Ovary (tissue), 9 donors: ENCODE results near the gene PHKA2. TPM values are rescaled to one million over a fixed set of nuclear protein-coding genes. Genes with fewer than 3 reads are reported as not detected.

ENCODE experiments used
- DNase-seq, 5 donors: peaks; one replicate each; pipeline ENCODE4 v3.0.0-alpha.2; 2019 to 2020
- H3K27ac ChIP-seq, 2 donors: fragments of 200-600 bp; one replicate each; pipeline versions ENCODE4 v1.5.1 to v1.8.0; 2019 to 2022
- H3K27me3 ChIP-seq: fragments of 200-600 bp; one replicate; pipeline ENCODE4 v1.8.0; 2022
- H3K36me3 ChIP-seq: fragments of 200-600 bp; sonication (generic); one replicate; pipeline ENCODE4 v1.5.1; 2019
- H3K4me1 ChIP-seq: one replicate; pipeline ENCODE4 v1.8.1; 2013; ENCODE audit warnings: mild to moderate bottlenecking, moderate library complexity; ENCODE audit not compliant: insufficient read depth
- H3K4me3 ChIP-seq: fragments of 200-600 bp; sonication (generic); one replicate; pipeline ENCODE4 v1.5.1; 2017
- H3K9me3 ChIP-seq, 2 donors: fragments of 200-600 bp in 1 of 2; sonication (generic) in 1 of 2; one replicate each; pipeline versions ENCODE4 v1.5.1 to v1.8.1; 2013 to 2019; ENCODE audit warnings: mild to moderate bottlenecking in 1 of 2, moderate library complexity in 1 of 2
- EP300 ChIP-seq: sonication (generic); formaldehyde crosslinking; IDR thresholded peaks from one replicate; pipeline ENCODE4 v1.6.1; 2017; ENCODE audit warnings: antibody characterized with exemption
- POLR2A ChIP-seq: fragments of 450-650 bp; IDR thresholded peaks from one replicate; pipeline ENCODE4 v1.6.1; 2017; ENCODE audit warnings: antibody characterized with exemption, mild to moderate bottlenecking, moderate library complexity
- WGBS, 3 donors: extraction: QIAGEN DNeasy Blood & Tissue Kit in 1 of 3; methylation state at CpG; one replicate each; pipeline versions ENCODE4 v1.1.5 to v1.1.7; 2013 to 2017; 5-methylcytosine and 5-hydroxymethylcytosine counted together
- intact Hi-C, 4 donors: fragments of 100-400 bp; cut with DNase I; formaldehyde crosslinking; loops; one replicate each; pipeline versions ENCODE4 v1.11.0 to v1.15.1; 2022 to 2023
- polyA plus RNA-seq, 2 donors: library from polyadenylated mRNA; stranded (reverse); fragments of 200-250 nt in 1 of 2; fragments of 350-450 nt in 1 of 2; fragmentation: Illumina TruSeq in 1 of 2; extraction: RNeasy Lipid Tissue Mini Kit (QIAGEN cat#74804) in 1 of 2; gene quantifications; one replicate each; pipeline ENCODE4 v1.2.3, GENCODE V29; 2013 to 2014
- total RNA-seq, 7 donors: library from RNA; depleted of rRNA in 2 of 7; stranded (reverse); fragments of >200 nt in 2 of 7; fragmentation: NEBNext Ultra II Directional in 3 of 7; extraction: Animal tissue kit (Norgen Biotek cat#: 25700) in 3 of 7; gene quantifications; one replicate each; pipeline versions ENCODE4 v1.1.0 to v1.2.4, GENCODE V29; 2016 to 2023
- TF ChIP-seq, protein P1 (sequence below), 3 donors: fragments of 450-650 bp in 2 of 3; fragments of 200-600 bp in 1 of 3; IDR thresholded peaks; one replicate each; pipeline versions ENCODE4 v1.5.1 to v1.8.0; 2016 to 2022; ENCODE audit warnings: antibody characterized with exemption in 3 of 3, mild to moderate bottlenecking in 1 of 3
- donor health status: DM: no; HTN: no; CAD: no; lungs with moderate emphysema.
- donor health status: DM: no; HTN: no; CAD: no.
- donor health status: Bipolar disorder and iron deficiency.
- donor health status: DM: yes; HTN: yes; CAD: no.
- donor health status: DM: no; HTN: no; CAD: no.
- donor health status: DM: yes; HTN: yes; CAD: no.

PHKA2 gene
- total and polyA plus RNA-seq, 9 donors, result 19.4 to 43.5 (median 32.9) TPM

DNA sequence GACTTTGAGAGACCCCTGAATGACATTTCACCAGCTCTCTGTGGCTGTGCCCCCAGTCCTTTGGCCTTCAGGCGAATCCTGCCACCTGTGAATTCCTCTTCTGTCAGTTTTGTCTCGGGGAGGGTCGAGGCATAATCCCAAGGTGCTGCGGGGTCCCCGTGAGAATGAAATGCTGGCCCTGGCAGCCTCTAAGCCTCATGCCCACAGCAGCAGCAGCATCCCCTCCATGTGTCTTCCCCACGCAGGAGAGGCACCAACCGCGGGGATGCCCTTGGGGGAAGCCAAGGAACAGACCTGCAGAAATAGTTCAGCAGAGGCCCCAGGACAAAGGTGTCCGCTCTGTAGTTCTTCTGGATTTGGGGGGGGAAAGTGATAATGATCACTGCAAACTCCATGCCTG lies 104.8 kb downstream of the PHKA2 start:
- no peak for DNase-seq
- H3K4me1 ChIP-seq, result no peaks in the 10 kb centered on the region
- H3K27ac ChIP-seq, result no peak overlapping the region
- H3K36me3 ChIP-seq, result no peaks in the 10 kb centered on the region
- H3K27me3 ChIP-seq, result no peaks in the 10 kb centered on the region
- no peak overlapping the region for H3K4me3 ChIP-seq
- H3K9me3 ChIP-seq, result no peaks in the 10 kb centered on the region
- TF ChIP-seq, protein P1, sequence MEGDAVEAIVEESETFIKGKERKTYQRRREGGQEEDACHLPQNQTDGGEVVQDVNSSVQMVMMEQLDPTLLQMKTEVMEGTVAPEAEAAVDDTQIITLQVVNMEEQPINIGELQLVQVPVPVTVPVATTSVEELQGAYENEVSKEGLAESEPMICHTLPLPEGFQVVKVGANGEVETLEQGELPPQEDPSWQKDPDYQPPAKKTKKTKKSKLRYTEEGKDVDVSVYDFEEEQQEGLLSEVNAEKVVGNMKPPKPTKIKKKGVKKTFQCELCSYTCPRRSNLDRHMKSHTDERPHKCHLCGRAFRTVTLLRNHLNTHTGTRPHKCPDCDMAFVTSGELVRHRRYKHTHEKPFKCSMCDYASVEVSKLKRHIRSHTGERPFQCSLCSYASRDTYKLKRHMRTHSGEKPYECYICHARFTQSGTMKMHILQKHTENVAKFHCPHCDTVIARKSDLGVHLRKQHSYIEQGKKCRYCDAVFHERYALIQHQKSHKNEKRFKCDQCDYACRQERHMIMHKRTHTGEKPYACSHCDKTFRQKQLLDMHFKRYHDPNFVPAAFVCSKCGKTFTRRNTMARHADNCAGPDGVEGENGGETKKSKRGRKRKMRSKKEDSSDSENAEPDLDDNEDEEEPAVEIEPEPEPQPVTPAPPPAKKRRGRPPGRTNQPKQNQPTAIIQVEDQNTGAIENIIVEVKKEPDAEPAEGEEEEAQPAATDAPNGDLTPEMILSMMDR (IDR thresholded peaks at IDR 0.05), result no peak
- TF ChIP-seq EP300, result no peak
- TF ChIP-seq POLR2A, result no peak
- intact Hi-C loops, result no loop called here
- WGBS, 3 donors, result 75 to 79% (median 78%) methylated on average over 9 of the region's 9 CpGs

DNA sequence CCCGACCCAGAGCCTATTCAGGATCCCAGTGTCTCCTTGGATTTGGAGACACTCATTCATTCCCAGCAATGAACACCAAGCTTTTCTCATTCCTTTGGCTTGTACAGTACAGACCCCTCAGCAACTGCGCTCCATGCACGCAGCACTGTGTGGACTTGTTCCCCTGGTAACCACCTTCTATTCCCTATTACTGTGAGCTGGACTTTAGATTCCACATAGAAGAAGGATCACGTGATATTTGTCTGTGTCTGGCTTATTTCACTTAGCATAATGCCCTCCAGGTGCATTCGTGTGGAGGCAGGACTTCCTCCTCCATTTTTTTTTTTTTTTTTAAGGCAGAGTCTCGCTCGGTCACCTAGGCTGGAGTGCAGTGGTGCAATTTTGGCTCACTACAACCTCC lies 106.4 kb downstream of the PHKA2 start:
- WGBS, 3 donors, result 71 to 85% (median 79%) methylated on average over 7 of the region's 7 CpGs
- Histone ChIP-seq H3K36me3 (no peaks in the 10 kb centered on the region), H3K27me3 (no peaks in the 10 kb centered on the region), H3K4me3 (no peak overlapping the region), H3K27ac (no peak overlapping the region), H3K4me1 (no peaks in the 10 kb centered on the region), H3K9me3 (no peaks in the 10 kb centered on the region)
- DNase-seq, result no peak
- intact Hi-C loops, result no loop called here
- TF ChIP-seq, protein P1 (IDR thresholded peaks at IDR 0.05), result no peak
- no peak for TF ChIP-seq EP300

DNA sequence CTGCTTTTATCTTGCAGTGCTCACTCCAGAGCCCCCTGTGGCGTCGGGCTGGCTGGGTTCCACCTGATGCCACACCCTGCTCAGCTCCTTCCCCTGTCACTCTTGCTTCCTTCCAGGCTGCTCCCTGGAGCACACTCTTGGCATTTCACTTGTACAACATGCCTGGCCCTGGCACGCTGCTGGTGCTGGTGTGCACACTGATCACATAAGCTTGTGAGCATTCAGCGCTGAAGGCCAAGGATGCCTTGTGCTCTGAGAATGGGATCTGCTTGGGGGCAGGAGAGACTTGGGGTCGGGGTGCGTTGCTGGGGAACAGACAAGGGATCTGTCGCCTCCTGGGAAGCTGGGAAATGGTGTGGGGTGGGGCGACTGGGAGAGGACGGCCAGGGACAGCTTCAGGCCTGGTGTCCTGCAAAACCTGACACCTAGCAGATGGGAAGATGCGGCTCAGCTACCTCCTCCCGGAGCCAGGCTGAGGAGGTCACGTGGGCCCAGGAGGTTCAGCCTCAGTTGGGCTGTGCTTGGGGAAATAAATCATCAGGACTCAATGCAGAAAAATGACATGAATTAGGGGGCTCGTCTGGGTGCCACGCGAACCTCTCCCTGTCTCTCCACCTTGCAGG lies 108.5 kb downstream of the PHKA2 start:
- no peaks in the 10 kb centered on the region for H3K9me3 ChIP-seq
- WGBS, 3 donors, result 80 to 82% (median 80%) methylated on average over 15 of the region's 15 CpGs
- no peak overlapping the region for H3K27ac ChIP-seq
- intact Hi-C loops, result no loop called here
- H3K4me1 ChIP-seq, result no peaks in the 10 kb centered on the region
- DNase-seq, result no peak
- no peaks in the 10 kb centered on the region for H3K36me3 ChIP-seq
- no peak overlapping the region for H3K4me3 ChIP-seq
- no peak for TF ChIP-seq POLR2A
- TF ChIP-seq, protein P1 (IDR thresholded peaks at IDR 0.05), result no peak
- H3K27me3 ChIP-seq, result no peaks in the 10 kb centered on the region

DNA sequence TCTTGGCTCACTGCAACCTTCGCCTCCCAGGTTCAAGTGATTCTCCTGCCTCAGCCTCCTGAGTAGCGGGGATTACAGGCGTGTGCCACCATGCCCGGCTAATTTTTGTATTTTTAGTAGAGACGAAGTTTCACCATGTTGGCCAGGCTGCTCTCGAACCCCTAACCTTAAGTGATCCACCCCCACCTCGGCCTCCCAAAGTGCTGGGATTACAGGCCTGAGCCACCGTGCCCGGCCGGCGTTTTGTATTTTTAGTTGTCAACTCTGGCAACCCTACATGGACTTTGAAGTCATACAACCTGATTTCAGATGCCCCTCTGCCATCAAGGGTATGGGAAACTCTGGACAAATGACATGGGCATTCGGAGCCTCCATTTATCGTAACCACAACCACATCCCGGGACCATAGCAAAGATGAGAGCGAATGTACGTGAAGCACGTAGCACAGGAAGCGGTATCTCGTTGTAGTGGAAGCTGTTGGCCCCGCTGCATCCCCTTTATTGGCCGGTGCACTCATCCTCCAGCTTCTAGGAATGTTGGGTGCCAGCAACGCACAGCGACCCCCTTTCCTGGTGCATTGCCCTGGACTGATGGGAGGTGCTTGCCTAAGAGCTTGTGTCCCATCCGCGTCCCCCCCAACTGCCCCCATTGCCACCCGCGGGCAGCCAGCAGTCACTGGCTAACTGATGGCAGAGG lies 109.2 kb downstream of the PHKA2 start:
- Histone ChIP-seq H3K36me3 (no peaks in the 10 kb centered on the region), H3K27ac (no peak overlapping the region), H3K27me3 (no peaks in the 10 kb centered on the region), H3K9me3 (no peaks in the 10 kb centered on the region), H3K4me3 (no peak overlapping the region), H3K4me1 (no peaks in the 10 kb centered on the region)
- 89 to 90% (median 90%) methylated on average over 27 of the region's 27 CpGs for WGBS, 3 donors
- DNase-seq, result no peak
- intact Hi-C loops, result no loop called here
- TF ChIP-seq EP300 (no peak), POLR2A (no peak)
- TF ChIP-seq, protein P1 (IDR thresholded peaks at IDR 0.05), result no peak
